H1 (cell line): Measurements from ENCODE around the gene USP50. TPM values are rescaled to one million over a fixed set of nuclear protein-coding genes. Genes with fewer than 3 reads are reported as not detected.

Experiments
- CTCF ChIA-PET: fragments of 300-600 bp; sonication (Branson Sonifier 250); formaldehyde crosslinking; loops from one replicate; lab custom pipeline; 2021; ENCODE audit not compliant: partially characterized antibody; lab: Charles Lee
- POLR2A ChIA-PET: fragments of 300-600 bp; sonication (Branson Sonifier 250); formaldehyde crosslinking; loops from one replicate; lab custom pipeline; 2021; ENCODE audit warnings: inconsistent platforms; ENCODE audit not compliant: partially characterized antibody; lab: Charles Lee
- DNase-seq, 2 experiments: peaks; one replicate each; pipeline versions ENCODE4 v3.0.0 to v3.0.0-alpha.2; 2010 to 2022; ENCODE audit warnings: low spot score in 2 of 2, low read depth in 1 of 2, mixed read lengths in 1 of 2
- FAIRE-seq: peaks from 2 replicates; lab custom pipeline; 2011; peaks lifted over from hg19 to GRCh38; lab: Jason Lieb, UNC
- H2AFZ ChIP-seq: 2 replicates; pipeline ENCODE4 v1.8.1; 2012; ENCODE audit warnings: low read length, inconsistent platforms
- H2AK5ac ChIP-seq: 2 replicates; pipeline ENCODE4 v1.6.1; 2013; ENCODE audit warnings: low read depth, low read length
- H2BK120ac ChIP-seq: replicated peaks from 2 replicates; pipeline ENCODE3; 2013; ENCODE audit warnings: low read depth, low read length, inconsistent platforms
- H2BK12ac ChIP-seq: 2 replicates; pipeline ENCODE4 v1.6.1; 2013; ENCODE audit warnings: low read depth, low read length
- H2BK15ac ChIP-seq: 2 replicates; pipeline ENCODE4 v1.6.1; 2013; ENCODE audit warnings: low read length
- H2BK20ac ChIP-seq: 2 replicates; pipeline ENCODE4 v1.6.1; 2013; ENCODE audit warnings: low read length
- H2BK5ac ChIP-seq: 2 replicates; pipeline ENCODE4 v1.6.1; 2013; ENCODE audit warnings: low read depth, low read length
- H3K14ac ChIP-seq: 2 replicates; pipeline ENCODE4 v1.6.1; 2013; ENCODE audit warnings: inconsistent platforms; ENCODE audit not compliant: insufficient read length
- H3K18ac ChIP-seq: 2 replicates; pipeline ENCODE4 v1.6.1; 2013; ENCODE audit warnings: low read length; ENCODE audit errors: extremely low read depth
- H3K23ac ChIP-seq: 2 replicates; pipeline ENCODE4 v1.6.1; 2013; ENCODE audit warnings: inconsistent platforms; ENCODE audit not compliant: insufficient read length
- H3K23me2 ChIP-seq: 2 replicates; pipeline ENCODE4 v1.6.1; 2013; ENCODE audit warnings: low read depth, low read length
- H3K27ac ChIP-seq: 2 replicates; pipeline ENCODE4 v1.6.1; 2011; ENCODE audit warnings: low read depth, low read length, inconsistent platforms
- H3K27me3 ChIP-seq, 4 experiments: replicated peaks in 1 of 4; 1 replicate in 1 of 4; 2 replicates in 3 of 4; pipeline versions ENCODE4 v1.6.1 to v1.8.1; 2011 to 2013; ENCODE audit warnings: low read length in 3 of 4, mild to moderate bottlenecking in 3 of 4, inconsistent platforms in 2 of 4, mixed read lengths in 2 of 4, moderate library complexity in 1 of 4; ENCODE audit not compliant: control insufficient read depth in 3 of 4, insufficient read depth in 3 of 4; ENCODE audit errors: extremely low read depth in 1 of 4
- H3K36me3 ChIP-seq, 4 experiments: 2 replicates each; pipeline versions ENCODE4 v1.6.1 to v1.8.1; 2011 to 2013; ENCODE audit warnings: mild to moderate bottlenecking in 4 of 4, low read length in 3 of 4, moderate library complexity in 2 of 4, control low read depth in 1 of 4, inconsistent platforms in 1 of 4; ENCODE audit not compliant: insufficient read depth in 4 of 4, control insufficient read depth in 2 of 4
- H3K4ac ChIP-seq: replicated peaks from 2 replicates; pipeline ENCODE3; 2013; ENCODE audit warnings: low read length, low read depth, mixed read lengths, inconsistent platforms; ENCODE audit not compliant: insufficient read length
- H3K4me1 ChIP-seq, 4 experiments: replicated peaks in 1 of 4; 1 replicate in 1 of 4; 2 replicates in 3 of 4; pipeline versions ENCODE4 v1.6.1 to v1.8.1; 2011 to 2013; ENCODE audit warnings: low read length in 3 of 4, inconsistent platforms in 2 of 4, mixed read lengths in 1 of 4; ENCODE audit not compliant: insufficient read depth in 4 of 4, control insufficient read depth in 3 of 4
- H3K4me2 ChIP-seq, 2 experiments: 2 replicates each; pipeline versions ENCODE4 v1.6.1 to v1.8.1; 2011 to 2013; ENCODE audit warnings: low read depth in 2 of 2, low read length in 2 of 2, control low read depth in 1 of 2, inconsistent platforms in 1 of 2, mild to moderate bottlenecking in 1 of 2; ENCODE audit not compliant: insufficient read depth in 1 of 2
- H3K4me3 ChIP-seq, 4 experiments: fragments of 200-600, 300-600 bp in 1 of 4; sonication (generic), shearing (Covaris generic), sonication (Bioruptor Twin) in 1 of 4; 2 replicates each; pipeline versions ENCODE4 v1.5.1 to v1.8.1; 2011 to 2016; ENCODE audit warnings: low read length in 4 of 4, low read depth in 3 of 4, control low read depth in 2 of 4, inconsistent platforms in 2 of 4, mild to moderate bottlenecking in 2 of 4, mixed read lengths in 1 of 4, moderate library complexity in 1 of 4; ENCODE audit not compliant: insufficient read depth in 2 of 4; ENCODE audit errors: extremely low read depth in 1 of 4
- H3K56ac ChIP-seq: replicated peaks from 2 replicates; pipeline ENCODE3; 2013; ENCODE audit warnings: low read depth, mild to moderate bottlenecking, mixed read lengths, low read length, inconsistent platforms; ENCODE audit not compliant: insufficient read length
- H3K79me1 ChIP-seq: 2 replicates; pipeline ENCODE4 v1.6.1; 2013; ENCODE audit warnings: low read depth, low read length, control low read depth
- H3K79me2 ChIP-seq, 2 experiments: 2 replicates each; pipeline versions ENCODE4 v1.6.1 to v1.8.1; 2012 to 2013; ENCODE audit warnings: low read length in 2 of 2, mild to moderate bottlenecking in 2 of 2, inconsistent platforms in 1 of 2; ENCODE audit not compliant: insufficient read depth in 2 of 2, control insufficient read depth in 1 of 2
- H3K9ac ChIP-seq, 4 experiments: replicated peaks in 1 of 4; 1 replicate in 1 of 4; 2 replicates in 3 of 4; pipeline versions ENCODE4 v1.6.1 to v1.8.1; 2011 to 2013; ENCODE audit warnings: low read depth in 3 of 4, low read length in 3 of 4, control low read depth in 2 of 4, mild to moderate bottlenecking in 2 of 4, moderate library complexity in 2 of 4, inconsistent platforms in 1 of 4; ENCODE audit errors: extremely low read depth in 1 of 4
- H3K9me3 ChIP-seq, 2 experiments: 2 replicates each; pipeline versions ENCODE4 v1.6.1 to v1.8.1; 2012 to 2013; ENCODE audit warnings: mild to moderate bottlenecking in 2 of 2, moderate library complexity in 2 of 2, control low read depth in 1 of 2, inconsistent platforms in 1 of 2, low read depth in 1 of 2, low read length in 1 of 2, mixed read lengths in 1 of 2; ENCODE audit not compliant: insufficient read depth in 2 of 2
- H4K20me1 ChIP-seq, 2 experiments: replicated peaks in 1 of 2; 2 replicates each; pipeline versions ENCODE3 to v1.8.1; 2011 to 2013; ENCODE audit warnings: inconsistent platforms in 2 of 2, low read length in 2 of 2, mild to moderate bottlenecking in 1 of 2; ENCODE audit not compliant: insufficient read depth in 2 of 2, control insufficient read depth in 1 of 2
- H4K5ac ChIP-seq: 2 replicates; pipeline ENCODE4 v1.6.1; 2013; ENCODE audit warnings: low read length, low read depth, mixed read lengths, inconsistent platforms; ENCODE audit not compliant: insufficient read length
- H4K8ac ChIP-seq: 2 replicates; pipeline ENCODE4 v1.8.0; 2013; ENCODE audit warnings: mild to moderate bottlenecking, moderate library complexity, low read length, inconsistent platforms; ENCODE audit not compliant: insufficient read depth; ENCODE audit errors: extremely low read depth
- H4K91ac ChIP-seq: replicated peaks from 2 replicates; pipeline ENCODE3; 2013; ENCODE audit warnings: low read length, mixed read lengths, inconsistent platforms; ENCODE audit not compliant: insufficient read length
- CHD2 ChIP-seq: IDR thresholded peaks from 2 replicates; pipeline ENCODE4 v1.6.1; 2012; ENCODE audit warnings: low read length, improper control_type of control experiment
- KDM1A ChIP-seq: fragments of 200-600, 300-600 bp; sonication (generic); IDR thresholded peaks from 2 replicates; pipeline ENCODE4 v1.7.1; 2016; ENCODE audit warnings: mild to moderate bottlenecking, low read length, borderline replicate concordance
- POLR2AphosphoS5 ChIP-seq: IDR thresholded peaks from 2 replicates; pipeline ENCODE4 v1.6.1; 2011; ENCODE audit warnings: low read depth, low read length
- SIN3A ChIP-seq, 2 experiments: IDR thresholded peaks in 1 of 2; conservative IDR thresholded peaks in 1 of 2; 2 replicates each; pipeline ENCODE4 v1.6.1; 2011 to 2012; ENCODE audit warnings: low read length in 2 of 2, improper control_type of control experiment in 1 of 2, low read depth in 1 of 2, mild to moderate bottlenecking in 1 of 2
- WGBS, 2 experiments: shearing (Covaris generic) in 1 of 2; methylation state at CpG; one replicate each; pipeline versions ENCODE4 v1.1.6 to v1.1.7; 2013 to 2015; ENCODE audit warnings: low lambda C conversion rate in 2 of 2, mixed read lengths in 2 of 2, inconsistent platforms in 1 of 2, low coverage in 1 of 2, missing lambda C conversion rate in 1 of 2; ENCODE audit not compliant: insufficient replicate concordance in 2 of 2, insufficient coverage in 1 of 2, insufficient read length in 1 of 2; ENCODE audit errors: extremely low coverage in 1 of 2, missing lambda C conversion rate in 1 of 2; 5-methylcytosine and 5-hydroxymethylcytosine counted together
- polyA plus RNA-seq, 7 experiments: library from polyadenylated mRNA; depleted of rRNA in 3 of 7; stranded (reverse) in 5 of 7; unstranded in 2 of 7; fragments of >200 nt in 5 of 7; fragments of 200-250 nt in 2 of 7; gene quantifications; 1 replicate in 5 of 7; 2 replicates in 1 of 7; 4 replicates in 1 of 7; pipeline versions ENCODE4 v1.2.1 to v1.2.3, GENCODE V29; 2011 to 2013; ENCODE audit warnings: missing spikeins in 2 of 7, mixed read lengths in 2 of 7
- total RNA-seq: library from RNA; stranded (reverse); fragmentation: NEBNext Ultra II Directional; extraction: Animal tissue kit (Norgen Biotek cat#: 25700); gene quantifications from 2 replicates; pipeline ENCODE4 v1.2.1, GENCODE V29; 2021

Gene USP50
- total and polyA plus RNA-seq, 2 of the 8 experiments (the other 6 are each of a cell fraction or from before 2014, with no cell fraction given) = not detected

DNA sequence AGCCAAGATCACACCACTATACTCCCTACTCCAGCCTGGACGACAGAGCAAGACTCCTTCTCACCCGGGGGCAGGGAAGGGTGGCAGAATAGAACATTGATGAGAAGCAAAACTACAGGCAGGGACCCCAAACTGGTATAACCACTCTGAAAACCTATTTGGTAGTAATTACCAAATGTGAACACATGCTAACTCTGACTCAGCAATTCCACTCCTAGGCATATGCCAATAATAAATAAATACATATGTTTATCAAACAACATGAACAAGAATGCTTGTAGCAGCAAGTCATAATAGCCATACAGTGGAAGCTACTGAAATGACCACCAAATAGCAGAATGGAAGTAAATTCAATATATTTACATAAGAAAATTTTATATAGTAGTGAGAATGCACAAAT is 31.0 kb upstream of the USP50 start:
- POLR2A ChIA-PET = no interaction called here
- CTCF ChIA-PET = no interaction called here
- no peak overlapping the region for H2BK5ac ChIP-seq

More for the DNA sequence above, 31.0 kb upstream of the USP50 start:
- H3K9ac ChIP-seq = no peak overlapping the region
- H4K8ac ChIP-seq = no peak overlapping the region
- whole genome bisulfite sequencing, 2 experiments = 84% methylated on average over 2 of the region's 2 CpGs; no CpG with 5 or more reads in 1 of the 2 experiments
- H3K23me2 ChIP-seq = no peaks in the 10 kb centered on the region
- no peaks in the 10 kb centered on the region for H3K9me3 ChIP-seq
- no peak overlapping the region for H3K27ac ChIP-seq
- no peak overlapping the region for H3K18ac ChIP-seq
- H3K27me3 ChIP-seq = no peaks in the 10 kb centered on the region
- H2BK15ac ChIP-seq = no peak overlapping the region
- H3K4me1 ChIP-seq = no peaks in the 10 kb centered on the region
- H2AFZ ChIP-seq = no peak overlapping the region
- no peaks in the 10 kb centered on the region for H4K20me1 ChIP-seq
- H3K4me3 ChIP-seq = no peak overlapping the region
- H4K91ac ChIP-seq = no peak overlapping the region
- no peak overlapping the region for H2BK20ac ChIP-seq
- H3K56ac ChIP-seq = no peak overlapping the region
- H2BK120ac ChIP-seq = no peak overlapping the region
- H3K4ac ChIP-seq = no peak overlapping the region
- DNase-seq = no peak
- H3K36me3 ChIP-seq = peaks cover 0 to 52% (median 24%) of the 10 kb centered on the region in 4 experiments; a peak in 6 of 8 replicates
- no peak overlapping the region for H2BK12ac ChIP-seq
- H4K5ac ChIP-seq = no peak overlapping the region
- no peaks in the 10 kb centered on the region for H3K79me1 ChIP-seq
- H2AK5ac ChIP-seq = no peak overlapping the region
- no peak overlapping the region for H3K23ac ChIP-seq
- no peak overlapping the region for H3K14ac ChIP-seq
- FAIRE-seq = no peak
- H3K4me2 ChIP-seq = no peak overlapping the region
- no peak for TF ChIP-seq CHD2
- TF ChIP-seq KDM1A = no peak
- no peak for TF ChIP-seq SIN3A (conservative IDR thresholded peaks at IDR 0.05 in 1 of 2, IDR thresholded peaks at IDR 0.05 in 1 of 2; ENCODE audit: low read depth in 1 of 2, low read length in 2 of 2)
- TF ChIP-seq POLR2AphosphoS5 = no peak
- no peaks in the 10 kb centered on the region for H3K79me2 ChIP-seq
